Keratinocyte (primary cell): ENCODE data around the gene ATP4A. TPM values are rescaled to one million over a fixed set of nuclear protein-coding genes. Genes with fewer than 3 reads are reported as not detected.

Source experiments
- DNase-seq: peaks from one replicate; pipeline ENCODE4 v3.0.0-alpha.2; 2011; ENCODE audit warnings: low read depth, missing footprints, low spot score
- FAIRE-seq: peaks from 2 replicates; lab custom pipeline; 2011; peaks lifted over from hg19 to GRCh38; lab: Jason Lieb, UNC
- H2AFZ ChIP-seq: 2 replicates; pipeline ENCODE4 v1.6.0; 2012; ENCODE audit warnings: low read length, control low read depth, inconsistent platforms; ENCODE audit not compliant: control insufficient read depth
- H3K27ac ChIP-seq: 2 replicates; pipeline ENCODE4 v1.5.1; 2011; ENCODE audit warnings: low read length; ENCODE audit not compliant: control insufficient read depth, insufficient read depth
- H3K27me3 ChIP-seq: 3 replicates; pipeline ENCODE4 v1.6.0; 2011; ENCODE audit warnings: low read length; ENCODE audit not compliant: control insufficient read depth, insufficient read depth; ENCODE audit errors: extremely low read depth
- H3K36me3 ChIP-seq, 2 experiments: 2 replicates in 1 of 2; 3 replicates in 1 of 2; pipeline ENCODE4 v1.5.1; 2011; ENCODE audit warnings: low read length in 2 of 2, mild to moderate bottlenecking in 1 of 2; ENCODE audit not compliant: control insufficient read depth in 2 of 2, insufficient read depth in 2 of 2; ENCODE audit errors: extremely low read depth in 1 of 2
- H3K4me1 ChIP-seq: 3 replicates; pipeline ENCODE4 v1.5.1; 2011; ENCODE audit warnings: low read length; ENCODE audit not compliant: control insufficient read depth, insufficient read depth; ENCODE audit errors: extremely low read depth
- H3K4me2 ChIP-seq: 3 replicates; pipeline ENCODE4 v1.6.0; 2011; ENCODE audit warnings: low read depth, low read length; ENCODE audit not compliant: control insufficient read depth, insufficient read depth; ENCODE audit errors: extremely low read depth
- H3K4me3 ChIP-seq, 3 experiments: fragments of 200-600 bp in 1 of 3; sonication (generic) in 1 of 3; 2 replicates in 2 of 3; 3 replicates in 1 of 3; pipeline ENCODE4 v1.5.1; 2011 to 2016; ENCODE audit warnings: low read length in 3 of 3, mild to moderate bottlenecking in 3 of 3, control low read depth in 2 of 3, inconsistent platforms in 1 of 3, low read depth in 1 of 3, mixed read lengths in 1 of 3, mixed run types in 1 of 3, moderate library complexity in 1 of 3; ENCODE audit not compliant: control insufficient read depth in 2 of 3, insufficient read depth in 2 of 3; ENCODE audit errors: extremely low read depth in 1 of 3
- H3K79me2 ChIP-seq: 2 replicates; pipeline ENCODE4 v1.6.0; 2012; ENCODE audit warnings: low read length; ENCODE audit not compliant: control insufficient read depth, insufficient read depth
- H3K9ac ChIP-seq: 3 replicates; pipeline ENCODE4 v1.6.0; 2011; ENCODE audit warnings: low read length; ENCODE audit not compliant: control insufficient read depth, insufficient read depth; ENCODE audit errors: extremely low read depth
- H3K9me1 ChIP-seq: 3 replicates; pipeline ENCODE4 v1.6.0; 2011; ENCODE audit warnings: low read length; ENCODE audit not compliant: control insufficient read depth, insufficient read depth; ENCODE audit errors: extremely low read depth
- H3K9me3 ChIP-seq: 2 replicates; pipeline ENCODE4 v1.5.1; 2012; ENCODE audit warnings: low read depth, low read length; ENCODE audit not compliant: control insufficient read depth
- H4K20me1 ChIP-seq: 3 replicates; pipeline ENCODE4 v1.6.0; 2011; ENCODE audit warnings: low read length; ENCODE audit not compliant: control insufficient read depth, insufficient read depth; ENCODE audit errors: extremely low read depth
- EZH2 ChIP-seq: IDR thresholded peaks from one replicate; pipeline ENCODE4 v1.6.1; 2012; ENCODE audit warnings: inconsistent platforms, mild to moderate bottlenecking, low read length, moderate library complexity
- dilution Hi-C: fragments of 300-500 bp; cut with MboI; formaldehyde crosslinking; loops from one replicate; pipeline ENCODE4 v1.7.0; 2020; ENCODE audit warnings: low sequenced_read_pairs; ENCODE audit not compliant: extremely low pct_ligation_motif_present
- polyA plus RNA-seq, 5 experiments: library from polyadenylated mRNA; depleted of rRNA in 3 of 5; stranded (reverse) in 3 of 5; stranded (forward) in 1 of 5; unstranded in 1 of 5; fragments of >200 nt; gene quantifications; 1 replicate in 1 of 5; 2 replicates in 3 of 5; 3 replicates in 1 of 5; pipeline versions ENCODE4 v1.2.1 to v1.2.3, GENCODE V29; 2011 to 2012; ENCODE audit warnings: missing spikeins in 2 of 5, low read depth in 1 of 5, low replicate concordance in 1 of 5
- TF ChIP-seq, protein P1 (sequence below), 3 experiments: IDR thresholded peaks in 1 of 3; conservative IDR thresholded peaks in 1 of 3; optimal IDR thresholded peaks in 1 of 3; 2 replicates in 2 of 3; 3 replicates in 1 of 3; pipeline versions ENCODE3 to v1.5.1; 2011; ENCODE audit warnings: low read length in 3 of 3, mild to moderate bottlenecking in 3 of 3, moderate library complexity in 2 of 3, control low read depth in 1 of 3, inconsistent platforms in 1 of 3; ENCODE audit not compliant: insufficient read depth in 2 of 3; ENCODE audit errors: extremely low read depth in 1 of 3

The ATP4A gene
- polyA plus RNA-seq, 1 donor (not counting 4 experiments of a cell fraction or from before 2014, with no cell fraction given) = not detected

- peaks cover 3% of the 10 kb centered on the region for H3K4me1 ChIP-seq
- H3K36me3 ChIP-seq = peaks cover 0 to 4% of the 10 kb centered on the region in 2 experiments
- TF ChIP-seq EZH2 = no peak
- TF ChIP-seq, protein P1, sequence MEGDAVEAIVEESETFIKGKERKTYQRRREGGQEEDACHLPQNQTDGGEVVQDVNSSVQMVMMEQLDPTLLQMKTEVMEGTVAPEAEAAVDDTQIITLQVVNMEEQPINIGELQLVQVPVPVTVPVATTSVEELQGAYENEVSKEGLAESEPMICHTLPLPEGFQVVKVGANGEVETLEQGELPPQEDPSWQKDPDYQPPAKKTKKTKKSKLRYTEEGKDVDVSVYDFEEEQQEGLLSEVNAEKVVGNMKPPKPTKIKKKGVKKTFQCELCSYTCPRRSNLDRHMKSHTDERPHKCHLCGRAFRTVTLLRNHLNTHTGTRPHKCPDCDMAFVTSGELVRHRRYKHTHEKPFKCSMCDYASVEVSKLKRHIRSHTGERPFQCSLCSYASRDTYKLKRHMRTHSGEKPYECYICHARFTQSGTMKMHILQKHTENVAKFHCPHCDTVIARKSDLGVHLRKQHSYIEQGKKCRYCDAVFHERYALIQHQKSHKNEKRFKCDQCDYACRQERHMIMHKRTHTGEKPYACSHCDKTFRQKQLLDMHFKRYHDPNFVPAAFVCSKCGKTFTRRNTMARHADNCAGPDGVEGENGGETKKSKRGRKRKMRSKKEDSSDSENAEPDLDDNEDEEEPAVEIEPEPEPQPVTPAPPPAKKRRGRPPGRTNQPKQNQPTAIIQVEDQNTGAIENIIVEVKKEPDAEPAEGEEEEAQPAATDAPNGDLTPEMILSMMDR (optimal IDR thresholded peaks at IDR 0.05 in 1 of 3, IDR thresholded peaks at IDR 0.05 in 1 of 3, conservative IDR thresholded peaks at IDR 0.05 in 1 of 3; ENCODE audit: extremely low read depth in 1 of 3, insufficient read depth in 2 of 3, low read length in 3 of 3) = no peak
- peak overlapping the region; percentile 61 for H3K4me2 ChIP-seq
- H2AFZ ChIP-seq = peak overlapping the region; percentile 71
- no peaks in the 10 kb centered on the region for H4K20me1 ChIP-seq
- no peaks in the 10 kb centered on the region for H3K9me3 ChIP-seq
- dilution Hi-C loops = no loop called here
- no peaks in the 10 kb centered on the region for H3K27me3 ChIP-seq
- peak overlapping the region in 2 of 3 experiments; percentile 72 to 74 for H3K4me3 ChIP-seq
- no peaks in the 10 kb centered on the region for H3K9me1 ChIP-seq
- H3K27ac ChIP-seq = no peak overlapping the region
- no peaks in the 10 kb centered on the region for H3K79me2 ChIP-seq
- H3K9ac ChIP-seq = peak overlapping the region; percentile 18
- no peak for FAIRE-seq
- DNase-seq = no peak
These were observed 48.7 kb upstream of the ATP4A start for GRCh38 chr19:35612224-35612558.

- Histone ChIP-seq H3K9ac (no peak overlapping the region), H3K4me1 (peaks cover 6% of the 10 kb centered on the region), H2AFZ (peak overlapping the region; percentile 13), H3K27ac (no peak overlapping the region), H4K20me1 (no peaks in the 10 kb centered on the region), H3K27me3 (no peaks in the 10 kb centered on the region), H3K9me3 (no peaks in the 10 kb centered on the region), H3K9me1 (no peaks in the 10 kb centered on the region), H3K4me2 (no peak overlapping the region), H3K4me3 (no peak overlapping the region), H3K36me3 (no peaks in the 10 kb centered on the region), H3K79me2 (no peaks in the 10 kb centered on the region)
- dilution Hi-C loops = loop anchor here (5.0 kb wide), 1 partner anchor 53 kb away; no protein-coding TSS in a partner anchor
- TF ChIP-seq EZH2 = no peak
- TF ChIP-seq, protein P1 (optimal IDR thresholded peaks at IDR 0.05 in 1 of 3, IDR thresholded peaks at IDR 0.05 in 1 of 3, conservative IDR thresholded peaks at IDR 0.05 in 1 of 3; ENCODE audit: extremely low read depth in 1 of 3, insufficient read depth in 2 of 3, low read length in 3 of 3) = no peak
- FAIRE-seq (no peak), DNase-seq (no peak)
These were observed 46.4 kb upstream of the ATP4A start for GRCh38 chr19:35609851-35610353.
